Breast epithelium (tissue), 3 donors: ENCODE results near the gene KIAA2012.

ENCODE experiments used
- POLR2A ChIP-seq: fragments of 450-650 bp; IDR thresholded peaks from one replicate; pipeline ENCODE4 v1.6.1; 2016; ENCODE audit warnings: antibody characterized with exemption, mild to moderate bottlenecking, moderate library complexity
- POLR2AphosphoS5 ChIP-seq, 3 donors: sonication (generic); formaldehyde crosslinking; IDR thresholded peaks; one replicate each; pipeline ENCODE4 v1.6.1; 2017; ENCODE audit warnings: antibody characterized with exemption in 3 of 3
- TF ChIP-seq, protein P1 (sequence below), 3 donors: fragments of 450-650 bp; IDR thresholded peaks; one replicate each; pipeline ENCODE4 v1.5.1; 2016 to 2017; ENCODE audit warnings: antibody characterized with exemption in 3 of 3, mild to moderate bottlenecking in 3 of 3, moderate library complexity in 3 of 3

- TF ChIP-seq POLR2AphosphoS5 (IDR thresholded peaks at IDR 0.05) (no peak), POLR2A (no peak)
- TF ChIP-seq, protein P1, sequence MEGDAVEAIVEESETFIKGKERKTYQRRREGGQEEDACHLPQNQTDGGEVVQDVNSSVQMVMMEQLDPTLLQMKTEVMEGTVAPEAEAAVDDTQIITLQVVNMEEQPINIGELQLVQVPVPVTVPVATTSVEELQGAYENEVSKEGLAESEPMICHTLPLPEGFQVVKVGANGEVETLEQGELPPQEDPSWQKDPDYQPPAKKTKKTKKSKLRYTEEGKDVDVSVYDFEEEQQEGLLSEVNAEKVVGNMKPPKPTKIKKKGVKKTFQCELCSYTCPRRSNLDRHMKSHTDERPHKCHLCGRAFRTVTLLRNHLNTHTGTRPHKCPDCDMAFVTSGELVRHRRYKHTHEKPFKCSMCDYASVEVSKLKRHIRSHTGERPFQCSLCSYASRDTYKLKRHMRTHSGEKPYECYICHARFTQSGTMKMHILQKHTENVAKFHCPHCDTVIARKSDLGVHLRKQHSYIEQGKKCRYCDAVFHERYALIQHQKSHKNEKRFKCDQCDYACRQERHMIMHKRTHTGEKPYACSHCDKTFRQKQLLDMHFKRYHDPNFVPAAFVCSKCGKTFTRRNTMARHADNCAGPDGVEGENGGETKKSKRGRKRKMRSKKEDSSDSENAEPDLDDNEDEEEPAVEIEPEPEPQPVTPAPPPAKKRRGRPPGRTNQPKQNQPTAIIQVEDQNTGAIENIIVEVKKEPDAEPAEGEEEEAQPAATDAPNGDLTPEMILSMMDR (IDR thresholded peaks at IDR 0.05): no peak
Observed at GRCh38 chr2:202105025-202105424, 32.0 kb downstream of the KIAA2012 start.
